Measurements from ENCODE around the gene SOCS1. TPM values are rescaled to one million over a fixed set of nuclear protein-coding genes. Genes with fewer than 3 reads are reported as not detected.

Gene SOCS1
- total RNA-seq, 1 donor from 2014 or later = 0.91 TPM

DNA sequence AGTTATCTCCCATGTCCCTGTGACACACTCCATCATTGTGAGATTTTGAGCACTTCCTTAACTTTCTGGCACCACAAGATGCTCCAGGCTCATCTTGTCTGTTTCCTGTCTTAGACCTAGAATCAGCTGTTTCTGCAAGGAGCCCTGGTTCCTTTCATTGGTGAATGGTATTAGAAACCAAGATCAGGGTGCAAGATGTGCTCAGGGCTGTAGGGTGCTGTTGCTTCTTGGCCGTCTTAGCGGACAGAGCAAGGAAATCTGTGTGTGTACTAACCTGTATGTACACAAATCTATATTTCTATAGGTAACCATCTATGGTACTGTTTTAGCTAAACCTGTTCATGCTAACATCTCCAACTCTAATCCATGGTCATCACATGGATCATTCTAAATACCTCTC is 33.2 kb upstream of the SOCS1 start:
- no peak for DNase-seq (ENCODE audit: low spot score)
- no peak for ATAC-seq

DNA sequence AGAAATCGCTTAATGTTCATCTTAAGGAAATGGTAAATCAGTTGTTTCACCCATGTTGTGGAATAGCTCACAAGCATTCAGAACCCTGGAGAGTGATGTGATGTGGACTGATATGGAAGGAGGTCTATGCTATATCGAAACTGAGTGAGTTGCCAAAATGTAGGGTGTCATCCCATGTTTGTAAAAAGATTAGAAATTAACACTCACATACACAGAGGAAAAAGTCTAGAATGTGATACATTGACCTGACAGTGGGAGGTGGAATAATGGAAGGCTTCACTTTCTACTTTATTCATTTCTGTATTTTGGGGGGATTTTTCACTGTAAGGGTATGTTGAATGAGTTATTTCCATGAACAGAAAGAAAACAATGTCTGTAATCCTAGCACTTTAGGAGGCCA is 29.8 kb upstream of the SOCS1 start:
- ATAC-seq (no peak), DNase-seq (ENCODE audit: low spot score) (no peak)

DNA sequence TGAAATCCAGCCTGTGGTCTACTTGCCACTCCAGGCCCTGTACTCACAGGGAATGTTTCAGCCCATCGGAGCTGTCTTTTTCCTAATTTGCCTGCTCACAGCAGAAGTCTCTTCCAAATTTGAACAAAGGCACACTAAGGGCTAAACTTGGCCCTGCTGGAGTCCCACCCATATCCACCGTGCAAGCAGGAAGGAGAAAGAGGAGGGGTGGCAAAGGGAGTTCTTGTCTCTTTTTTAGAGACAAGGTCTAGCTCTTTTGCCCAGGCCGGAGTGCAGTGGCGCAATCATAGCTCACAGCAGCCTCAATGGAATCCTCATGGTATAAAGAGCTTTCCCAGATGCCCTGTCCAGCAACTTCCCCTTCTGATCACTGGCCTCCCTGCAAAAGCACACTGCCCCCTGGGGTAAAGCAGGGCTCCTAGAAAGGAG is 27.8 kb upstream of the SOCS1 start:
- DNase-seq (ENCODE audit: low spot score) (no peak), ATAC-seq (no peak)

DNA sequence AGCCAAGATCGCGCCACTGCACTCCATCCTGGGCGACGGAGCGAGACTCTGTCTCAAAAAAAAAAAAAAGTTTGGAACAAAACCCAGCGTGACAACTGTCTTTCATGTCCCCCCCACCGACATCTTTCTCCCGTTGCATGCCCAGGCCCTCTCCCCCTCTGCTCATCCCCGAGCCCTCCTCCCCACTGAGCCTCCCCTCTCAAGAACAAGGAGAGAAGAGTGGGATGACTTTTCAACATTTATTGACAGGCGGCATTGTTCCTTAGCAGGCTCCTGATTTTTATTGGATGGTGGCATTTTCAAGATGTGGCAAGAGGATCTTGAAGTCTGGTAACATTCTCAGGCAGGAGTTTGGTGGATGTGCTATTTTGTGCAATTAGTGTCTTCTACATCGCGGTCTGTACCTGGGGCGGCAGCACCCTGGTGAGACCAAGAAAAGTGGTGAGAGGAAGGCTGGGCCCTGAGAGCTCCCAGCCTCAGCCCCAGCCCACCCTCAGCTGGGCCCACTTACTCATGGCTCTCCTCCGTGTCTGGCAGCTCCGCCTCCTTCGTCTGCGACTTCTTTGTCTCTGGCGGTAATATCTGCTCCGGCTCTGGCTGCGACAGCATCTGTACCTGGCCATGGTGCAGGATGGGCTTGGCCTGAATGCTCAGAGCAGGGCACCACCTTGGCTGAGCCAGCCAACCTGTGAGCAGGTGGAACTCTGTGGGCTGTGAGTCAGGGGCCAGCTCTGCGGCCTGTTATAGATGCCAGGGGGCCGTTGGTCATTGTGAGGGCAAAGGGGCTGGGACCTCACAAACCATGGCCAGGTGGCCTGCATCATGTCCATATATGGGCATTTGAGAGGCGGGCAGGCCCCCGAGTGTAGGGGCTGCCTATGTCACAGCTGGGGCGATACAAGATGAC is 24.9 kb upstream of the SOCS1 start, which contains the start of gene PRM1:
TSS of gene PRM1 (minus strand) at position 715 of the 907 bp plus-strand sequence. CDS start at position 623, 92 bp downstream.
- no peak for DNase-seq (ENCODE audit: low spot score)
- no peak for ATAC-seq

DNA sequence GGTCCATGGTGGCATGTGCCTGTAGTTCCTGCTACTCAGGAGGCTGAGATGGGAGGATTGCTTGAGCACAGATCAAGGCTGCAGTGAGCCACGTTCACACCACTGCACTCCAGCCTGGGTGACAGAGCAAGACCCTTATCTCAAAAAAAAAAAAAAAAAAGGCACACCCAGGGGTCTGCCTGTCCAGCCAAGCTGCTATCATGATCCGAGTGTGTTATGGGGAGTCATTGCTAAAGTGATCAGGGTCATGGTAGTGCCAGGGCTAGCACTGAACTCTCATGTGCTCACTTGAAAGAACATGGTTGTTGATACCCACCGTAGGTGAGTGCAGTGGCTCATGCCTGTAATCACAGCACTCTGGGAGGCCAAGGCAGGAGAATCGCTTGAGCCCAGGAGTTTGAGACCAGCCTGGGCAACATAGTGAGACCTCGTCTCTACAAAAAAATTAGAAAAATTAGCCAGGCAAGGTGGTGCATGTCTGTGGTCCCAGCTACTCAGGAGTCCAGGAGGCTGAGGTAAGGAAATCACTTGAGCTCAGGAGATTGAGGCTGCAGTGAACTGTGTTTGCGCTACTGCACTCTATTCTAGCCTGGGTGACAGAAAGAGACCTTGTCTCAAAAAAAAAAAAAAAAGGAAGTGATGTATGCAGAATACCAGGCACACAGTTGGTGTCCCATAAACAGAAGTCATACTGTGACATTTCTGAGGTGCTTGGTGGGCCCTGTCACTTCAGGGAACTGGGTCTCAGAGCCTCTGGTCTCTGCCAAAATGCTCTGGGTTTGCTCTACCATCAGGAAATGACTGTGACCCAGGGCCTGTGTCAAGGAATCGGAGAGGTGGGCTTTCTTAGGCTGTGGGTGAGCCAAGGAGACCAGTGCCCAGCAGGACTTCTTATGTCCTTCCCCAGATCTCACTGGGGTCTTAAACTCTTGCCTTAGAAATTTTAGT is 23.0 kb upstream of the SOCS1 start:
- ATAC-seq = peak; percentile 49
- DNase-seq (ENCODE audit: low spot score) = no peak

DNA sequence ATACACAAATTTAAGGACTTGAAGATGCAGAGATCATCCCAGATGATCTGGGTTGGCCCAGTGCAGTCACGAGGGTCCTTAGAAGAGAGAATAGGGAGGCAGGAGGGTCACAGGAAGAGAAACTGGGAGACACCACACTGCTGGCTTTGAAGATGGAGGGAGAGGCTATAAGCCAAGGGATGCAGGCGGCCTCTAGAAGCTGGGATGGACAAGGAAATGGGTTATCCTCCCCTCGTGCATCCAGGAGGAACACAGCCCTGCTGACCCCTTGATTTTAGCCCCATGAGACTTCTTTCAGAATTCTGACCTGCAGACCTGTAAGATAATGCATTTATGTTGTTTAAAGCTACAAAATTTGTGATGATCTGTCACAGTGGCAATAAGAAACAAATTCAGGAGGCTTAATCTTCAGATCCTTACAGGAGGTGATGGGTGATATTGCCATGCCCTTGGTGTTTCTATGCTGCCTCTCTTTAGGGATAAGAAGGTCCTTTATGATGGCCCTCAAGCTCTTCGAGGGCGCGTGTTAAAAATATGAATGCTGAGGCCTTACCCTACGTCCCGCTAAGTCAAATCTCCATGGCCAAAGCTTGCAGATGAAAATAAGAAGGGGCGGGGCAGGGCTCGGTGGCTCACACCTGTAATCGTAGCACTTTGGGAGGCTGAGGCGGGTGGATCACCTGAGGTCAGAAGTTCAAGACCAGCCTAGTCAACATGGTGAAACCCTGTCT is 21.8 kb upstream of the SOCS1 start:
- no peak for ATAC-seq
- no peak for DNase-seq (ENCODE audit: low spot score)

DNA sequence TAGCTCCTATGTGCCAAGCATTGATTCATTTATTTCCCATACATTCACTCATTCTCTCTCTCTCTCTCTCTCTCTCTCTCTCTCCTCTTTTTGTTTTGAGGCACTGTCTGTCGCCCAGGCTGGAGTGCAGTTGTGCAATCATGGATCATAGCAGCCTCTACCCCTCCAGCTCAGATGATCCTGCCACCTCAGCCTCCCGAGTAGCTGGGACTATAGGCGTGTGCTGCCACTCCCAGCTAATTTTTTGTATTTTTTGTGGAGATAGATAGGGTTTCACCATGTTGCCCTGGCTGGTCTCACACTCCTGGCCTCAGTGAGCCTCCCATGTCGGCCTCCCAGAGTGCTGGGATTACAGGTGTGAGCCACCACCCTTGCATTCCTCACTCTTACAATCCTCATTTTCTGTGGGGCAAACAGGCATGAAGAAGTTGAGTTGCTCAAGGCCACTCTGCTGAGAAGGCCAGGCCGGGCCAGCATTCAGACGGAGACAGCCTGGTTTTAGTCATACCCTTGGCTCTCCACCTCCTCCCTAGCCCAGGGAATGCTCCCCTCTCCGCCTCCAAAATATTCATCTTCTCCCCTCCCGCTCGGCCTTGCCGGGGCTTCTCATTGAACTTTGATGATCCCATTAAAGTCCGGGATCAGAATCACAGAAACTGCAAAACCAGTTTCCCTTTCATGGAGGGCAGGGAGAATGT is 21.0 kb upstream of the SOCS1 start:
- DNase-seq (ENCODE audit: low spot score) = no peak
- no peak for ATAC-seq

DNA sequence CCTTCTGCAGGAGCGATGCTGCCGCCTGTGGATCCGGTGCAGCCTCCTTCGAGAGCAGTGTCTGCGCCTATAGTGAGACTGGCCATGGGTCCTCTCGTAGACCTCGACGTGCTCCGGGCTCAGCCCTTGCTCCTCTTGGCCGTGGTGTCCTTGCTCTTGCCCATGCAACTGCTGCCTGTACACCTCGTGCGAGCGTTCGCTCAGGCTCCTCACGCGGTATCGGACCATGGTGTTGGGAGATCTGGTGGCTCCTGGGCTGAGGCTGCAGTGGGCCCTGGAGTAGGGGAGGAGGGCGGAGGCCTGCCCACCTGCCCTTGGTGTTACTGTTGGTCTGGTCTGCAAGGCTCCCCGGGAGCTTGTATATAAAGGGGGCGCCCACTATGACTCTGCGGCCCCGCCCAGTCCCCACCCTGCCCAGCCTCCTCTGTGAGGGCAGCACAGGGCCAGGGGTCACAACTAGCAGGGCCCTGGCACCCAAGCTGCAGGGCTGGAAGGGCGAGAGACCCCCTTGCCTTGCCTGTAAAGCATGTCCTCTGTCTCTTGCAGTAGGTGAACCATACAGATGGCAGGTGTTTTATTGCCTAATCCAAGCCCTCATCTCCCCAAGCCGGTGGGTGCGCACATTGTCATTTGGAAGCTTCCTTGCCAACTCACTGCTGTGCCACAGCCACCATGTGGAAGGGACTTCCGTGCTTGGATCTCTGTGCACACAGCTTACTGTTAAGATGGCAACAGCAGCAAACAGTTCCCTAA is 20.3 kb upstream of the SOCS1 start, which contains the start of gene PRM2:
TSS of gene PRM2 (minus strand) at position 338 of the 753 bp plus-strand sequence. CDS start at position 228, 110 bp downstream.
- DNase-seq (ENCODE audit: low spot score) (no peak), ATAC-seq (no peak)

DNA sequence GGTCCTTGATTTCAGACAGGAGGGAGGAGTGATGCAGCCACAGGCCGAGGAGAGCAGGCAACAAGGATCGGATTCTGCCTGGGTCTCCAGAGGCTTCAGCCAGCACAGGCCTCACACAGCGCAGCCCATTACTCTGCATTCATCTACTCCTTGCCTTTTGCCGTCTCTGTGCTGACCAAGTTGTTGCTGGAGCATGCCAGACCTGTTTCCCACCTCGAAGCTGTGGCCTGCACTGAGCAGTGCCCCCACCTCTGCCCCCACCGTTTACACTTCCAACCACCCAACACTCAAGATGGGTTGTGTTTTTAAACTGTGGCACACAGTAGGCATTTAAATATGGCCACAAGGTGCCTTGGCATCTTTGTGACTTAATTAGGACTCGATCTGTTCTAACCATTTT is 19.0 kb upstream of the SOCS1 start:
- DNase-seq (ENCODE audit: low spot score) (no peak), ATAC-seq (no peak)

DNA sequence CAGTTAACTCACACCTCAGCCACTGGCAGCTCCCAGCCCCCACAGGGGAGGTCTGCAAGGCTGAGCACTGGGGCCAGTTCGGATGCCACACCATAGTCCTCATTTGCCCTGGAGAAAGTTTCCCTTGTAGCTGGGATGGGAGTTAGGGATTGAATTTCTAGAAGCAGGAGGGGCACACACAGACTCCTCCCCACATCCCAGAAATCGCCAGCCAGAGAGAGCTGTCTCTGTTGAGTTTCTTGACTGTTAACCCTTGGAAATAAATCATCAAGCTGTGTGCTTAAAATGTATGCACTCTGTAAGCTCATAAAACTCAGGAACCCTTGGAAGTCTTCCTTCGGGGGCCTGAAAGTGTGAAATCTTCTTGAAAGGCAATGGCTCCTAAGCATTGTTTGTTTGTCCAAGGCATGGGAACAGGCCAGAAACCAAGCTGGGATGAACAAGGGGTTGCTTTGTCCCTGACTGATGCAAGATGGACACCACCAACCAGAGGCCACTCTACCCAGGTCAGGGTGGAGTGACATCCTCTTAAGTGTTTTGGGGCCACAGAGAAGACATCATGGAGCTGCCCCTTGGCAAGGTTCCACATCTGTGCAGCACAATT is 17.8 kb upstream of the SOCS1 start:
- no peak for DNase-seq (ENCODE audit: low spot score)

DNA sequence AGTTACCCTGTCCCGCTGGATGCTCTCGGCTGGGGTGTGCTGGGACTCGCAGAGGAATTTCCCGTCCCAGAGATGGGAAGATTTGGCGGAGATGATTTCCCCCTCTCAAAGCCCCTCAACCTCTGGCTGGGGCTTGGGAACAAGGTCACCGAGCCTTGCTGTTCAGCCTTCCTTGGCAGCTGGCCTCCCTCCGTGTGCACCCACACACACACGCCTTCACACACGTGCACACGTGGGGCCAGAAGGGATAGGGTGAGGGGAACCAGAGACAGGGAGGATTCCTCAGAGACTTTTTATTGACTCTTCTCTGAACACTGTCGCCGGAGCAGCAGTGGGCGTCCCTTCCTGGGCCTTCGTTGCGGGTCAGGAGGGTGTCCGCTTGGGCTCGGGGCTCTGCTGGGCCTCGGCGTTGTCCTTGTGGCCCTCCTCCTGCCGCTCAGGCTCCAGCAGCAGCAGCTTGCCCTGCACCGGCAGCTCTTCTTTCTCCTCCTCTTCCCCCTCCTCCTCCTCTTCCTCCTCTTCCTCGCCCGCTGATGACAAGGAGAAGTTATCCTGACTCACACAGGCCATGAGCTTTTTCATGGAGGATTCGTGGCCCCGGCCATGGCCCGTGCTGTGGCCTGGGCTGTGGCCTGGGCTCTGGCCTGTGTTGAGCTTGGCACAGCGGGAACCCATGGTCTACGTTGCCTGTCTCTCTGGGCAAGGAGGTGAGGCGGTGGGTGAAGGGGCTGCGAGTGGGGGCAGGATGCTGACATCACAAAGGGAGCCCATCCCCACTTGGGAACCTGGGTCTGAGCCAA is 17.1 kb upstream of the SOCS1 start, which contains the start of gene PRM3:
TSS of gene PRM3 (minus strand) at position 709 of the 800 bp plus-strand sequence. CDS start at position 675, 34 bp downstream.
- DNase-seq (ENCODE audit: low spot score) (no peak), ATAC-seq (no peak)

More for the DNA sequence above, 17.8 kb upstream of the SOCS1 start:
- no peak for ATAC-seq

DNA sequence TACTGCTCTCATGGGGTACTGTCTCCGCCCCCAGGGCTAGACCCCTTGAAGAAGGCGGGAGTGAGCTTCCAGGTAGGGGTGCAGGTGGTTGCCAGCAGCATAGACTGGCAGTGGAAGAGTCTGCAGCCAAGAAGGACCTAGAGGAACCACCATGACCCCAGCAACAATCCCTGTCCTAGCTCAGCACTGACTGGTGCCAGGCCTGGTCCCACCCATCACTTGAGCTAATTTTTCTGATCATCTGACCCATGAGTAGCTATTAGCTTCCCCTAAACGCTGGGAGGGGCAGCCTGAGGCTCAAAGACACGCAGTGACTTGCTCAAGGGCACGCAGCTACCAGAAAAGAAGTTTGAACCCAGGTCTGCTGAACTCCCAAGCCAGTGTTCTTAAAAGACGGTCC is 16.5 kb upstream of the SOCS1 start:
- DNase-seq (ENCODE audit: low spot score) = no peak
- peak; percentile 31 for ATAC-seq

DNA sequence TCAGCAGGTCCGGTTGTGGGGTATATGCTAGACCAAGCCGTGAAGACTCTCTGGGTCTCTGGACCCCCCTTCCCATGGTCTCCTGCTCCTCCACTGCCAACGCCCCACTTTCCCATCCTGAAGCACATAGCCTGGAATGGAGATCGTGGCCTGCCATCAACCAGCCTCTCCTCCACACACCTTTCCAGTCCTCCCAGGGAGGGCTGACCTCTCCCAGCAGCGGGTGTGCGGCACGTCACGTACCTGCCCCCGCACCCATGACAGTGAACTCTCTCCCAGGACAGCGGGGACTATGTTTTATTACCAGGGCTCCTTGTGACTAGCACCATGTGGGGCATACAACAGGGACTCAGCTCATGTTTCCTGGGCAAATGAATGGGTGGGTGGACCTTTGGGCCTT is 15.6 kb upstream of the SOCS1 start:
- ATAC-seq (no peak), DNase-seq (ENCODE audit: low spot score) (no peak)

DNA sequence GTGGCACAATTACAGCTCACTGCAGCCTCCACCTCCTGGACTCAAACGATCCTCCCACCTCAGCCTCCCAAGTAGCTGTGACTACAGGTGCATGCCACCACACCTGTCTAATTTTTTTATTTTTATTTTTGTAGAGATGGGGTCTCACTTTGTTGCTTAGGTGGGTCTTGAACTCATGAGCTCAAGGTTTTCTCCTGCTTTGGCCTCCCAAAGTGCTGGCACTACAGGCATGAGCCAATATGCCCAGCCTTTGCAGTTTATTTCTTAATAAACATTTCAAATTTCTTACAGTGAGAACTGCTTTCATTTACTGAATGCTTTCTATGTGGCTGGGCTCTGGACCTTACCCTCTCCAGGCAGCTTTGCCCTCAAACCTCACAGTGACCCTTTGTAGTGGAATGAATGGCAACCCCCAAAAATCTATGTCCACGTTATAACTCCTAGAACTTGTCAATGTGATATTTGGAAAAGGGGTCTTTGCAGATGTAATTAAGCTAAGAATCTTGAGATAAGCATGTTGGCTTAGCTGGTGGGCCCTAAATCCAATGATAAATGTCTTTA is 14.7 kb upstream of the SOCS1 start:
- ATAC-seq = peak; percentile 40
- DNase-seq (ENCODE audit: low spot score) = no peak

DNA sequence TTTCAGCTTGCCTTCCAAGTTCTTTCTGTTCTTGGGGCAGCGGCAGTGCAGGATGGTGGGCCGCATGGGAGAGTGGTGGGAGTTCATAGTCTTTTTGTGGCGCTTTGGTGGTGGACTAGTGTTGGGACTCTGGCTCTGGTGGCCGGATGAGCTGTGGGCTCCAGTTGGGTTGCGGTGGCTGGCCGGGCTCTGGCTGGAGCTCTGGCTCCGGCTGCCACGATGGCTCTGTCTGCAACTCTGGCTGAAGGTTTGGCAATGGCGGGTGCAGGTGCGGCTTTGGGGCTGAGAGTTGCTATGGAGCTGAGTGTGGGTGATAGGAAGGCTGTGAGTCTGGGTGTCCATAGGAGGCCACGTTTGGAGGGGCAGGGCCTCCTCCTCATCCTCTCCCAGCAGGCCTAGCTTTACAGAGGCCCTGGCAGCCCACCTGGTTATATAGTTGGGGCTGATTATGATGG is 12.9 kb upstream of the SOCS1 start, which contains the start of gene TNP2:
TSS of gene TNP2 (minus strand) at position 405 of the 455 bp plus-strand sequence. CDS start at position 342, 63 bp downstream.
- ATAC-seq (no peak), DNase-seq (ENCODE audit: low spot score) (no peak)

DNA sequence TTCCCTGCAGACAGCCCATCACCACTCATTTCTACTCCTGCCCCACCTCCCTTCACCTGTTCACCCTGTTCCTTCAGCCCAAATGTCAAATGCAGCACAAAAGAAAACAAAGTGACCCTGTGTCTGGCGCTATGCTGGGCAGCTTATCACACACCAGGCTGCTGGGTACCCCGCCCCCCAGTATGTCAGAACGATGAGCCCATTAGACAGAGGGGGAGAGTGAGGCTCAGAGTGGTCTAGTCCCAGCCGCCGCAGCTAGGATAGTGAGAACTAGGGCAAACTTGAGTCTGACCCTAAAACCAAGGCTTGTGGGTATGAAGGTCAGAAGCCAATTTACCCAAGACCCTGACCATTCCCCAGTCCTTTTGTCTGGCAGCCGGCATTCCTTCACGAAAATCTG is 9.1 kb upstream of the SOCS1 start:
- DNase-seq (ENCODE audit: low spot score) = no peak
- no peak for ATAC-seq

DNA sequence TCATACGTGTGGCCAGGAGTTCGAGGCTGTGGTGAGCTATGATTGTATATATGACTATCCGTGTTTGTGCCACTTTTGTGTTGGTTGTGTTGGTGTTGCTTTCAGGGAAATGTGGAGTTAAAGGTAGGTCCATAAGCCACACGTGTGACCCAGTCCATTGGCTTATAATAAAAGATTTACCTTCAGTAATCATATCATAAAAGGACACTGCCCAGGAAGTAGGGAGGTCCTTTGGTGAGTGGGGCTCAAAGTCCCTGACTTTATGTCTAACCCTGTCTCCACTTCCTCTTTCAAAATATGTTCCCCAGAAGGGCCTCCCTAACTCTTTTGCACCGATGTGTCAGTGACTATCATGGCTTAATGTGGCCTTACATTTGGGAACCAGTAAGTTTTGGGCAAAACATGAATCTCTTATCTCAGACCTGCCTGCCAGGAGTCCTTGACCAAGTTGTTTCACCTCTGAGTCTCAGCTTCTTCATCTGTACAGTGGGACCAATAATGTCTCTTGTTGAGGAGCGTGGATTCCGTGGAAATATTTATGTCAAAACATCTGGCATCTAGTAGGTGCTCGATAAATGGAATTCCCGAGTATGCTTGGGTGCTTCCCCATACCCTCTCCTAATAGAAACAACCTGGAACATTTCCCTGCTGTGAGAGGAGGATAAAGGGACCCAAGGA is 8.3 kb upstream of the SOCS1 start:
- DNase-seq (ENCODE audit: low spot score) = no peak
- ATAC-seq = no peak
